ENCODE data around the gene BANP.
"Not testable (repeated sequence)": the region's sequence is repeated elsewhere in the genome, so short reads cannot be mapped to it uniquely, and the experiment has no call there.

Gene BANP

GRCh38 chr16:88037359-88037758, 86.1 kb downstream of the BANP start:
- H3K4me3 ChIP-seq (ENCODE audit: low read depth, low read length); in situ Hi-C loops (cut with HindIII; ENCODE audit: low pct_ligation_motif_present, low sequenced_read_pairs); DNase-seq; H3K27ac ChIP-seq; H3K36me3 ChIP-seq (replicated peaks); H3K27me3 ChIP-seq (replicated peaks): not testable (repeated sequence)

DNA sequence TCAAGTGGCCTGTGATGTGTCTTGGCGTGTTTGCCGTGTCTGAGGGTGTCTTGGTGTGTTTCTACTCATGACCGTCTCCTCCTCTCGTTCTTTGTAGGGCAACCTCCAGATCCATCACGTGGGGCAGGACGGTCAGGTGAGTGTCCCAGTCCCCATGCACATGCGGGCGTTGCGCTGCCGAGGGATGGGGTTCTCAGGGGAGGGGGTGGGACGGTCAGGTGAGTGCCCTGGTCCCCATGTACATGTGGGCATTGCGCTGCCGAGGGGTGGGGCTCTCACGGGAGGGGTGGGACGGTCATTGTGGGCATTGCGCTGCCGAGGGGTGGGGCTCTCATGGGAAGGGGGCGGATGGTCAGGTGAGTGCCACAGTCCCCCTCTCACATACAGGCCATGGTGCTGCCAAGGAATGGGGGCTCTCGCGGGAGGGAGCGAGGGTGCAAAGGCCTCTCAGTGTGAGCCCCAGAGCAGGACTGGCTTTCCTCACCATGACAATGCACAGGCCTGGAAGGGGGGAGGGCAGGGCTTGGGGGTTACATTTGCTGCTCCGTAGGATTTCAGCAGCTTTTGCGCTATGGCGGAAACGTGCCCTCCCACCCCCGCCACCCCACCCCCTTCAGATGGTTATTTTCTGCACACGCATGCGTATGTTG, 86.8 kb downstream of the BANP start:
- in situ Hi-C loops (cut with HindIII; ENCODE audit: low pct_ligation_motif_present, low sequenced_read_pairs) = not testable (repeated sequence)

GRCh38 chr16:88038526-88038908, 87.3 kb downstream of the BANP start:
- H3K4me3 ChIP-seq (ENCODE audit: low read depth, low read length); H3K27me3 ChIP-seq (replicated peaks); H3K27ac ChIP-seq; in situ Hi-C loops (cut with HindIII; ENCODE audit: low pct_ligation_motif_present, low sequenced_read_pairs); H3K36me3 ChIP-seq (replicated peaks); DNase-seq: not testable (repeated sequence)

More for the DNA sequence above, 86.8 kb downstream of the BANP start:
- H3K4me3 ChIP-seq (ENCODE audit: low read depth, low read length); H3K36me3 ChIP-seq (replicated peaks); H3K27ac ChIP-seq; DNase-seq; H3K27me3 ChIP-seq (replicated peaks): not testable (repeated sequence)

- in situ Hi-C loops (cut with HindIII; ENCODE audit: low pct_ligation_motif_present, low sequenced_read_pairs) = no loop called here
- DNase-seq = no peak
- Histone ChIP-seq H3K27me3 (replicated peaks) (no peaks in the 10 kb centered on the region), H3K4me3 (ENCODE audit: low read depth, low read length) (no peak overlapping the region), H3K36me3 (replicated peaks) (peaks cover 4% of the 10 kb centered on the region), H3K27ac (no peak overlapping the region)
- TF ChIP-seq CTCF (IDR thresholded peaks at IDR 0.05; ENCODE audit: low read depth, low read length, missing control alignments) = no peak
Observed at GRCh38 chr16:88039591-88039990, 88.4 kb downstream of the BANP start.

DNA sequence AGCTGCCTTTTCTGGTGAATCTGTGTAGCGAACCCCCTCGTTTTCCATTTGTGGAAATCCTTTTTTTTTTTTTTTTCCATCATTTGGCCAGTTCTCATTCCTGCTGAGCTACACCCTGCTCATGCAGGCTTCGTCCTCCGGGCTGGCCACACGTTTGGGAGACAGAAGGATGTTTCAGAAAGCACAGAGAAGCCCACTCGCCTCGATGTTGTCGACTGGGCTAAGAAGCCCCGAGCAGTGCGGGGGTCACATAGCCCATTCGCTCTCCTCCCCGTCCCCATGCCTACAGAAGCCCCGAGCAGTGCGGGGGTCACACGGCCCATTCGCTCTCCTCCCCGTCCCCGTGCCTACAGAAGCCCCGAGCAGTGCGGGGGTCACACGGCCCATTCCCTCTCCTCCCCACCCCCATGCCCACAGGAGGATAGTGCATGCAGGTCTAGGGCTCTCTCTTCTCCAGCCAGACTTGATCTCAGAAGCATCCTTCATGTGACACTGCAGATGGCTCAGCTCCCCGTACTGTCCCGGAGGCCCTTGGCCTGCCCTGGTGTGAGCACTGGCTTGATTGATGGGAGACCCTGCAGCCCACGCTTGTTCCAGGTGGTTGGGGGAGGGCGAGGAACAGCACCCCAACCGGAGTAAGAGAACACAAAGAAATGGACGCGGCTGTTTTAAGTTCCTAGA, 89.1 kb downstream of the BANP start:
- in situ Hi-C loops (cut with HindIII; ENCODE audit: low pct_ligation_motif_present, low sequenced_read_pairs) = not testable (repeated sequence)

GRCh38 chr16:88040877-88041244, 89.6 kb downstream of the BANP start:
- H3K27me3 ChIP-seq (replicated peaks); H3K27ac ChIP-seq; H3K36me3 ChIP-seq (replicated peaks); DNase-seq; in situ Hi-C loops (cut with HindIII; ENCODE audit: low pct_ligation_motif_present, low sequenced_read_pairs); H3K4me3 ChIP-seq (ENCODE audit: low read depth, low read length): not testable (repeated sequence)

More for the DNA sequence above, 89.1 kb downstream of the BANP start:
- not testable (repeated sequence) for H3K27ac ChIP-seq; H3K27me3 ChIP-seq (replicated peaks); DNase-seq; H3K4me3 ChIP-seq (ENCODE audit: low read depth, low read length); H3K36me3 ChIP-seq (replicated peaks)

DNA sequence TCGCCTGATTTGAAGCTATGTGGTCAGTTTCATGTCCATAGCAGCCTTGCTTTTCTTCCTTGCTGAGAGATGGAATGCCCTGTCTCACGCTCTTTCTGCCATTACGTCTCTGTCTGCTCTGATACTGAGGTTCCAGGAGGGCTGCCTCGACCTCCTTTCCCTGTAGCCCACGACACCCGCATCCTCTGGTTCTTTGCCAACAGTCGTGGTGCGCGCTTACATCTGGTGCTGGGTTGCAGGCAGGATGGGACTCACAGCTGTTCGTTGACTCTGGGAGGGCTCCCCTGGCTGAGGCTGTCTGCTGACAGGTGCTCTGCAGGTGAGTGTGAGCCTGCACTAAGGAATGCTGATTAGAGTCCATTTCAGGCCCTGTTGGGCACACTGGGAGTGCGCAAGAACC, 90.3 kb downstream of the BANP start:
- H3K27ac ChIP-seq; in situ Hi-C loops (cut with HindIII; ENCODE audit: low pct_ligation_motif_present, low sequenced_read_pairs); DNase-seq; H3K4me3 ChIP-seq (ENCODE audit: low read depth, low read length); H3K36me3 ChIP-seq (replicated peaks); H3K27me3 ChIP-seq (replicated peaks): not testable (repeated sequence)

GRCh38 chr16:88041986-88042562, 90.8 kb downstream of the BANP start:
- H3K36me3 ChIP-seq (replicated peaks); in situ Hi-C loops (cut with HindIII; ENCODE audit: low pct_ligation_motif_present, low sequenced_read_pairs); H3K4me3 ChIP-seq (ENCODE audit: low read depth, low read length); H3K27me3 ChIP-seq (replicated peaks); DNase-seq; H3K27ac ChIP-seq: not testable (repeated sequence)

DNA sequence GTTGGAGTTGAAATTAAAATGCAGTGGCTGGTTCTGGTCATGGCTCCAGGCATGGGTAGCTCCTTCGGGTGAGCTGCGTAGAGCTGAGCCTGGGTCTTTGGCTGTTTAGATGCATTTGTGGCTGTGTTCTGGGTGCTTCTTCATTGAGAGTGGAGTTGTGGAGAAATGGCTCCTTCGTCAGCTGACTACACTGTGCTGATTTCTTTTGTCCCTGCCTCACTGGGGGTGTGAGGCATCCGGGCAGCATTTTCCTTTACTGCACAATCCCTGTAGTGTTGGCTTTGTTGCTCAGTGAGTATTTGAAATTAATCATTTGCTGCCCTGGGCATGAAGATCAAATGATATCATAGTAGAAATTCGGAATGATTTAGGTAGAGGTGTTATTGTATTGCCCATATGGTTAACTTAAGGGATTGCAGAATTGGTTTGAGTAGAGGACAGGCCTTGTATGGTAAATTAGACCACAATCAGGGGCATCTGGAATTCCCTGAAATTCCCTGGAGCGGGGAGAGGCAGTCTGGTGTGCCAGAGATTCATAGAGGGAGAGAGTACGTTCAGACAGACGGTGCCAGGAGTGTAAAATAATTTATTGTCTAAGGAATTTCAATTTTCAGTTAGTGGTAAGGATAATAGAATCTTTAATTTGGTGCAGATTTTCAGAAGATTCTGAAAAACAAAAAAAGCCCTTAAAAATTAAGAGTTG, 92.1 kb downstream of the BANP start:
- in situ Hi-C loops (cut with HindIII; ENCODE audit: low pct_ligation_motif_present, low sequenced_read_pairs); H3K27me3 ChIP-seq (replicated peaks); H3K27ac ChIP-seq; H3K36me3 ChIP-seq (replicated peaks); DNase-seq; H3K4me3 ChIP-seq (ENCODE audit: low read depth, low read length): not testable (repeated sequence)

- DNase-seq; H3K27ac ChIP-seq; in situ Hi-C loops (cut with HindIII; ENCODE audit: low pct_ligation_motif_present, low sequenced_read_pairs); H3K4me3 ChIP-seq (ENCODE audit: low read depth, low read length); H3K27me3 ChIP-seq (replicated peaks); H3K36me3 ChIP-seq (replicated peaks): not testable (repeated sequence)
Observed at GRCh38 chr16:88044121-88044581, 92.9 kb downstream of the BANP start.

GRCh38 chr16:88045361-88045760, 94.1 kb downstream of the BANP start:
- DNase-seq; H3K36me3 ChIP-seq (replicated peaks); in situ Hi-C loops (cut with HindIII; ENCODE audit: low pct_ligation_motif_present, low sequenced_read_pairs): not testable (repeated sequence)

More at GRCh38 chr16:88045361-88045760, 94.1 kb downstream of the BANP start:
- not testable (repeated sequence) for H3K27me3 ChIP-seq (replicated peaks); H3K4me3 ChIP-seq (ENCODE audit: low read depth, low read length); H3K27ac ChIP-seq
